Neuronal stem cell (in vitro differentiated cells): ENCODE measurements around the gene OMG.

Experiments
- DNase-seq: peaks from one replicate; pipeline ENCODE4 v3.0.0-alpha.2; 2013; ENCODE audit warnings: low spot score
- H2AFZ ChIP-seq: one replicate; pipeline ENCODE4 v1.6.1; 2013; ENCODE audit warnings: mild to moderate bottlenecking, low read length, inconsistent platforms
- H2AK5ac ChIP-seq: 2 replicates; pipeline ENCODE4 v1.6.1; 2013; ENCODE audit warnings: low read depth, mild to moderate bottlenecking, inconsistent platforms, low read length, moderate library complexity, mixed read lengths
- H2BK120ac ChIP-seq: 2 replicates; pipeline ENCODE4 v1.6.1; 2013; ENCODE audit warnings: low read depth, mild to moderate bottlenecking, inconsistent platforms, low read length, moderate library complexity, mixed read lengths
- H2BK12ac ChIP-seq: one replicate; pipeline ENCODE4 v1.6.1; 2013; ENCODE audit warnings: low read length, inconsistent platforms
- H2BK15ac ChIP-seq: 2 replicates; pipeline ENCODE4 v1.6.1; 2013; ENCODE audit warnings: mild to moderate bottlenecking, low read length, inconsistent platforms, mixed read lengths
- H2BK5ac ChIP-seq: one replicate; pipeline ENCODE4 v1.6.1; 2013; ENCODE audit warnings: inconsistent platforms, mild to moderate bottlenecking, low read length, moderate library complexity
- H3K14ac ChIP-seq: one replicate; pipeline ENCODE4 v1.6.1; 2013; ENCODE audit warnings: low read length, inconsistent platforms
- H3K18ac ChIP-seq: 2 replicates; pipeline ENCODE4 v1.6.1; 2013; ENCODE audit warnings: low read length, inconsistent platforms
- H3K23ac ChIP-seq: 2 replicates; pipeline ENCODE4 v1.6.1; 2013; ENCODE audit warnings: low read depth, mild to moderate bottlenecking, mixed read lengths, low read length, inconsistent platforms; ENCODE audit not compliant: poor library complexity
- H3K27ac ChIP-seq: replicated peaks from 3 replicates; pipeline ENCODE4 v1.5.1; 2013; ENCODE audit warnings: low read length, inconsistent platforms
- H3K27me3 ChIP-seq, 3 experiments: 2 replicates each; pipeline ENCODE4 v1.6.1; 2013; ENCODE audit warnings: low read length in 3 of 3, mild to moderate bottlenecking in 2 of 3, inconsistent platforms in 1 of 3, low read depth in 1 of 3, mixed read lengths in 1 of 3, moderate library complexity in 1 of 3; ENCODE audit not compliant: control insufficient read depth in 3 of 3, insufficient read depth in 3 of 3
- H3K36me3 ChIP-seq, 2 donors: replicated peaks in 1 of 2; 2 replicates each; pipeline ENCODE4 v1.6.1; 2013; ENCODE audit warnings: low read length in 2 of 2; ENCODE audit not compliant: control insufficient read depth in 2 of 2, insufficient read depth in 2 of 2
- H3K4ac ChIP-seq: 2 replicates; pipeline ENCODE4 v1.6.1; 2013; ENCODE audit warnings: inconsistent platforms, mild to moderate bottlenecking, low read length, moderate library complexity
- H3K4me1 ChIP-seq, 2 donors: 1 replicate in 1 of 2; 2 replicates in 1 of 2; pipeline ENCODE4 v1.6.1; 2013; ENCODE audit warnings: low read length in 2 of 2, low read depth in 1 of 2; ENCODE audit not compliant: control insufficient read depth in 2 of 2, insufficient read depth in 1 of 2
- H3K4me2 ChIP-seq: one replicate; pipeline ENCODE4 v1.6.1; 2013; ENCODE audit warnings: mild to moderate bottlenecking, low read length, inconsistent platforms; ENCODE audit not compliant: insufficient read depth, poor library complexity, severe bottlenecking
- H3K4me3 ChIP-seq, 2 donors: 2 replicates each; pipeline ENCODE4 v1.5.1; 2013; ENCODE audit warnings: low read length in 2 of 2, mild to moderate bottlenecking in 2 of 2, inconsistent platforms in 1 of 2, moderate library complexity in 1 of 2
- H3K79me1 ChIP-seq: one replicate; pipeline ENCODE4 v1.6.1; 2013; ENCODE audit warnings: low read depth, mild to moderate bottlenecking, inconsistent platforms, low read length, moderate library complexity
- H3K9ac ChIP-seq: one replicate; pipeline ENCODE4 v1.6.1; 2013; ENCODE audit warnings: mild to moderate bottlenecking, low read depth, low read length, inconsistent platforms; ENCODE audit not compliant: poor library complexity
- H3K9me3 ChIP-seq, 2 donors: replicated peaks in 1 of 2; 2 replicates each; pipeline versions ENCODE3 to v1.6.1; 2013; ENCODE audit warnings: low read length in 2 of 2, mild to moderate bottlenecking in 2 of 2, inconsistent platforms in 1 of 2, low read depth in 1 of 2, mixed read lengths in 1 of 2, moderate library complexity in 1 of 2; ENCODE audit not compliant: control insufficient read depth in 2 of 2, insufficient read depth in 1 of 2
- H4K8ac ChIP-seq: one replicate; pipeline ENCODE4 v1.6.1; 2013; ENCODE audit warnings: low read depth, mild to moderate bottlenecking, inconsistent platforms, low read length, moderate library complexity
- H4K91ac ChIP-seq: one replicate; pipeline ENCODE4 v1.6.1; 2013; ENCODE audit warnings: low read length, low read depth, mild to moderate bottlenecking, inconsistent platforms; ENCODE audit not compliant: poor library complexity
- WGBS, 2 donors: extraction: QIAGEN DNeasy Blood & Tissue Kit; methylation state at CpG; one replicate each; pipeline ENCODE4 v1.1.7; 2013; ENCODE audit warnings: missing lambda C conversion rate in 2 of 2, mixed read lengths in 1 of 2; ENCODE audit not compliant: insufficient read length in 2 of 2, insufficient replicate concordance in 1 of 2; ENCODE audit errors: extremely low coverage in 2 of 2; 5-methylcytosine and 5-hydroxymethylcytosine counted together

OMG gene

GRCh38 chr17:31261601-31262000 lies 35.4 kb downstream of the OMG start:
- H3K4ac ChIP-seq, result no peak overlapping the region
- H2BK12ac ChIP-seq, result no peak overlapping the region
- H3K27me3 ChIP-seq, result no peaks in the 10 kb centered on the region
- no peak overlapping the region for H2BK5ac ChIP-seq
- no peak overlapping the region for H3K18ac ChIP-seq
- no peak overlapping the region for H4K91ac ChIP-seq
- no peak overlapping the region for H2BK15ac ChIP-seq
- no peak overlapping the region for H2AFZ ChIP-seq
- no peak overlapping the region for H3K4me3 ChIP-seq
- no peaks in the 10 kb centered on the region for H3K79me1 ChIP-seq
- peaks cover 7 to 82% of the 10 kb centered on the region in 2 donors for H3K36me3 ChIP-seq
- no peak overlapping the region for H3K4me2 ChIP-seq
- no peak overlapping the region for H3K27ac ChIP-seq
- DNase-seq, result no peak
- no peak overlapping the region for H4K8ac ChIP-seq
- H3K23ac ChIP-seq, result no peak overlapping the region
- no peak overlapping the region for H2BK120ac ChIP-seq
- no peak overlapping the region for H2AK5ac ChIP-seq
- whole genome bisulfite sequencing, 2 donors, result no CpG with 5 or more reads among the region's 1 CpG
- no peak overlapping the region for H3K14ac ChIP-seq
- no peak overlapping the region for H3K9ac ChIP-seq
- no peaks in the 10 kb centered on the region for H3K4me1 ChIP-seq
- no peaks in the 10 kb centered on the region for H3K9me3 ChIP-seq

- Histone ChIP-seq H4K8ac (no peak overlapping the region), H2AFZ (no peak overlapping the region), H2BK15ac (no peak overlapping the region), H3K36me3 (peaks cover 5 to 67% of the 10 kb centered on the region in 2 donors), H3K18ac (no peak overlapping the region), H3K27ac (no peak overlapping the region), H3K23ac (no peak overlapping the region), H2AK5ac (no peak overlapping the region), H3K27me3 (no peaks in the 10 kb centered on the region), H3K4me1 (no peaks in the 10 kb centered on the region), H3K14ac (no peak overlapping the region), H3K4me3 (no peak overlapping the region), H2BK5ac (no peak overlapping the region), H3K4ac (no peak overlapping the region), H2BK120ac (no peak overlapping the region), H2BK12ac (no peak overlapping the region), H3K4me2 (no peak overlapping the region), H3K79me1 (no peaks in the 10 kb centered on the region), H3K9me3 (no peaks in the 10 kb centered on the region), H4K91ac (no peak overlapping the region), H3K9ac (no peak overlapping the region)
- WGBS, 2 donors, result no CpG with 5 or more reads among the region's 3 CpGs
- DNase-seq, result no peak
Measured at GRCh38 chr17:31260151-31260550, 36.9 kb downstream of the OMG start.

GRCh38 chr17:31256936-31257335 lies 40.1 kb downstream of the OMG start:
- Histone ChIP-seq H2AK5ac (no peak overlapping the region), H3K4me3 (no peak overlapping the region), H2BK5ac (no peak overlapping the region), H3K14ac (no peak overlapping the region), H2BK120ac (no peak overlapping the region), H2BK15ac (no peak overlapping the region), H3K18ac (no peak overlapping the region), H3K36me3 (peaks cover 5 to 68% of the 10 kb centered on the region in 2 donors), H3K4me2 (no peak overlapping the region), H2AFZ (no peak overlapping the region), H4K91ac (no peak overlapping the region), H3K4ac (no peak overlapping the region), H3K23ac (no peak overlapping the region), H3K9me3 (no peaks in the 10 kb centered on the region), H3K27ac (no peak overlapping the region), H3K79me1 (no peaks in the 10 kb centered on the region), H3K27me3 (no peaks in the 10 kb centered on the region), H2BK12ac (no peak overlapping the region), H3K9ac (no peak overlapping the region), H3K4me1 (no peaks in the 10 kb centered on the region), H4K8ac (no peak overlapping the region)
- no CpG with 5 or more reads among the region's 3 CpGs for WGBS, 2 donors
- no peak for DNase-seq

GRCh38 chr17:31254654-31255053 lies 42.4 kb downstream of the OMG start:
- WGBS, 2 donors, result no CpG with 5 or more reads among the region's 2 CpGs

More at GRCh38 chr17:31254654-31255053, 42.4 kb downstream of the OMG start:
- no peak overlapping the region for H2BK12ac ChIP-seq
- no peak overlapping the region for H3K4me2 ChIP-seq
- H3K27ac ChIP-seq, result no peak overlapping the region
- no peak overlapping the region for H2BK120ac ChIP-seq
- no peak overlapping the region for H3K23ac ChIP-seq
- no peaks in the 10 kb centered on the region for H3K9me3 ChIP-seq
- no peak overlapping the region for H3K18ac ChIP-seq
- no peak overlapping the region for H2AFZ ChIP-seq
- peaks cover 2 to 65% of the 10 kb centered on the region in 2 donors for H3K36me3 ChIP-seq
- no peak overlapping the region for H3K4ac ChIP-seq
- H3K79me1 ChIP-seq, result no peaks in the 10 kb centered on the region
- DNase-seq, result no peak
- H3K4me3 ChIP-seq, result no peak overlapping the region
- no peaks in the 10 kb centered on the region for H3K27me3 ChIP-seq
- no peak overlapping the region for H3K14ac ChIP-seq
- no peak overlapping the region for H4K91ac ChIP-seq
- no peak overlapping the region for H3K9ac ChIP-seq
- H2BK15ac ChIP-seq, result no peak overlapping the region
- no peak overlapping the region for H4K8ac ChIP-seq
- no peaks in the 10 kb centered on the region for H3K4me1 ChIP-seq
- H2BK5ac ChIP-seq, result no peak overlapping the region
- H2AK5ac ChIP-seq, result no peak overlapping the region
